Neural cell (in vitro differentiated cells): ENCODE results near the gene ZNF496. TPM values are rescaled to one million over a fixed set of nuclear protein-coding genes. Genes with fewer than 3 reads are reported as not detected.
"Not testable (repeated sequence)": the region's sequence is repeated elsewhere in the genome, so short reads cannot be mapped to it uniquely, and the experiment has no call there.

Experiments
- H2AFZ ChIP-seq: fragments of 200-600, 300-800 bp; sonication (generic), shearing (Covaris generic); 2 replicates; pipeline ENCODE4 v1.6.0; 2014; ENCODE audit warnings: low read depth, mild to moderate bottlenecking, antibody characterized with exemption, low read length, moderate library complexity
- H3F3A ChIP-seq: fragments of 200-600 bp; shearing (Covaris generic); 2 replicates; pipeline ENCODE4 v1.6.1; 2016; ENCODE audit warnings: mild to moderate bottlenecking, moderate library complexity, mixed read lengths, antibody characterized with exemption, low read length; ENCODE audit not compliant: insufficient read depth, poor library complexity, severe bottlenecking
- H3K27ac ChIP-seq: fragments of 200-600, 300-800 bp; sonication (generic), shearing (Covaris generic); 2 replicates; pipeline ENCODE4 v1.5.1; 2014; ENCODE audit warnings: mild to moderate bottlenecking, low read length, moderate library complexity
- H3K27me3 ChIP-seq: fragments of 300-800, 200-600 bp; sonication (generic), shearing (Covaris generic); 2 replicates; pipeline ENCODE4 v1.6.0; 2014; ENCODE audit warnings: mild to moderate bottlenecking, low read depth, low read length, moderate library complexity; ENCODE audit not compliant: insufficient read depth
- H3K36me3 ChIP-seq: fragments of 300-800, 200-600 bp; sonication (generic), shearing (Covaris generic); 2 replicates; pipeline ENCODE4 v1.5.1; 2014; ENCODE audit warnings: mild to moderate bottlenecking, antibody characterized with exemption, low read length, moderate library complexity; ENCODE audit not compliant: insufficient read depth
- H3K4me2 ChIP-seq: fragments of 300-800, 200-600 bp; sonication (generic), shearing (Covaris generic); 2 replicates; pipeline ENCODE4 v1.6.0; 2014; ENCODE audit warnings: mild to moderate bottlenecking, low read length
- H3K4me3 ChIP-seq: fragments of 300-800, 200-600 bp; sonication (generic), shearing (Covaris generic); 2 replicates; pipeline ENCODE4 v1.5.1; 2014; ENCODE audit warnings: mild to moderate bottlenecking, low read length, moderate library complexity
- H3K79me2 ChIP-seq: fragments of 200-600 bp; shearing (Covaris generic); replicated peaks from 2 replicates; pipeline ENCODE4 v1.6.0; 2014; ENCODE audit warnings: mild to moderate bottlenecking, low read length, moderate library complexity; ENCODE audit not compliant: insufficient read depth
- H3K9ac ChIP-seq: fragments of 300-800, 200-600 bp; sonication (generic), shearing (Covaris generic); 2 replicates; pipeline ENCODE4 v1.6.1; 2016; ENCODE audit warnings: mild to moderate bottlenecking, low read length, mixed read lengths
- H3K9me2 ChIP-seq: fragments of 200-600 bp; shearing (Covaris generic); 2 replicates; pipeline ENCODE4 v1.6.1; 2016; ENCODE audit warnings: mild to moderate bottlenecking, low read length, mixed read lengths; ENCODE audit not compliant: insufficient read depth
- H3K9me3 ChIP-seq: fragments of 200-600, 300-800 bp; sonication (generic), shearing (Covaris generic); 2 replicates; pipeline ENCODE4 v1.6.1; 2016; ENCODE audit warnings: mild to moderate bottlenecking, mixed run types, low read length, moderate library complexity, mixed read lengths
- H4K20me1 ChIP-seq: fragments of 200-600 bp; shearing (Covaris generic); 2 replicates; pipeline ENCODE4 v1.6.1; 2016; ENCODE audit warnings: mild to moderate bottlenecking, mixed run types; ENCODE audit not compliant: insufficient read depth
- EP300 ChIP-seq: fragments of 450-650 bp; conservative IDR thresholded peaks from 2 replicates; pipeline ENCODE4 v1.6.1; 2014; ENCODE audit warnings: antibody characterized with exemption, mild to moderate bottlenecking, moderate library complexity; ENCODE audit not compliant: poor library complexity, severe bottlenecking
- MXI1 ChIP-seq: fragments of 450-650 bp; conservative IDR thresholded peaks from 2 replicates; pipeline ENCODE4 v1.6.1; 2014; ENCODE audit warnings: antibody characterized with exemption, mild to moderate bottlenecking; ENCODE audit not compliant: poor library complexity, severe bottlenecking
- POLR2AphosphoS5 ChIP-seq: IDR thresholded peaks from 2 replicates; pipeline ENCODE4 v1.6.1; 2012
- RAD21 ChIP-seq: fragments of 450-650 bp; conservative IDR thresholded peaks from 2 replicates; pipeline ENCODE4 v1.6.1; 2014; ENCODE audit warnings: antibody characterized with exemption, mild to moderate bottlenecking, moderate library complexity
- SMC3 ChIP-seq: fragments of 450-650 bp; conservative IDR thresholded peaks from 2 replicates; pipeline ENCODE4 v1.6.1; 2014; ENCODE audit warnings: antibody characterized with exemption, mild to moderate bottlenecking, moderate library complexity; ENCODE audit not compliant: poor library complexity
- polyA plus RNA-seq: library from polyadenylated mRNA; depleted of rRNA; stranded (reverse); fragments of >200 nt; gene quantifications from 2 replicates; pipeline ENCODE4 v1.2.3, GENCODE V29; 2014
- TF ChIP-seq, protein P1 (sequence below): IDR thresholded peaks from 2 replicates; pipeline ENCODE4 v1.6.1; 2012; ENCODE audit warnings: borderline replicate concordance
- TF ChIP-seq, protein P2 (sequence below): fragments of 450-650 bp; IDR thresholded peaks from 2 replicates; pipeline ENCODE4 v1.5.1; 2014; ENCODE audit warnings: antibody characterized with exemption, mild to moderate bottlenecking, moderate library complexity; ENCODE audit not compliant: poor library complexity, severe bottlenecking

The ZNF496 gene
- polyA plus RNA-seq, 1 donor from 2014 or later = 25.2 TPM

DNA sequence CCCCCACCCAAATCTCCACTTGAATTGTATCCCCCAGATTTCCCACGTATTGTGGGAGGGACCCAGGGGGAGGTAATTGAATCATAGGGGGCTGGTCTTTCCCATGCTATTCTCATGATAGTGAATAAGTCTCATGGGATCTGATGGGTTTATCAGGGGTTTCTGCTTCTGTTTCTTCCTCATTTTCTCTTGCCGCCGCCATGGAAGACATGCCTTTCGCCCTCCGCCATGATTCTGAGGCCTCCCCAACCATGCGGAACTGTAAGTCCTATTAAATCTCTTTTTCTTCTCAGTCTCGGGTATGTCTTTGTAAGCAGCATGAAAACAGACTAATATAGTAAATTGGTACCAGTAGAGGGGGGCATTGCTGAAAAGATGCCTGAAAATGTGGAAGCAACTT, 33.4 kb upstream of the ZNF496 start:
- Histone ChIP-seq H3K4me2 (no peak overlapping the region), H3K9me3 (no peaks in the 10 kb centered on the region), H3K27me3 (no peaks in the 10 kb centered on the region), H2AFZ (no peak overlapping the region), H3K4me3 (no peak overlapping the region), H3K9me2 (no peaks in the 10 kb centered on the region), H3K9ac (no peak overlapping the region), H3K79me2 (no peaks in the 10 kb centered on the region), H3K27ac (no peak overlapping the region), H3F3A (no peaks in the 10 kb centered on the region), H3K36me3 (no peaks in the 10 kb centered on the region), H4K20me1 (no peaks in the 10 kb centered on the region)
- TF ChIP-seq RAD21 (no peak), SMC3 (no peak)

DNA sequence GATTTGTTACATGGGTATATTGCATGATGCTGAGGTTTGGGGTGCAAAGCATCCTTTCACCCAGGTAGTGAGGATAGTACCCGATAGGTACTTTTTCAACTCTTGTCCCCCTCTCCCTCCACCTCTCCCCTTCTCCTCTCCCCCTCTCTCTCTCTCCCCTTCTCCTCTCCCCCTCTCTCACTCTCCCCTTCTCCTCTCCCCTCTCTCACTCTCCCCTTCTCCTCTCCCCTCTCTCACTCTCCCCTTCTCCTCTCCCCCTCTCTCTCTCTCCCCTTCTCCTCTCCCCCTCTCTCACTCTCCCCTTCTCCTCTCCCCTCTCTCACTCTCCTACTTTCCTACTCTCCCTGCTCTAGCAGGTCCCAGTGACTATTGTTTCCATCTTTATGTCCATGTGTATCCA, 31.3 kb upstream of the ZNF496 start:
- H4K20me1 ChIP-seq, H3K4me3 ChIP-seq, H3K79me2 ChIP-seq, H2AFZ ChIP-seq, H3K27me3 ChIP-seq, H3K9ac ChIP-seq, H3K9me2 ChIP-seq, H3K27ac ChIP-seq, H3K4me2 ChIP-seq, H3K36me3 ChIP-seq, H3F3A ChIP-seq, H3K9me3 ChIP-seq: not testable (repeated sequence)

DNA sequence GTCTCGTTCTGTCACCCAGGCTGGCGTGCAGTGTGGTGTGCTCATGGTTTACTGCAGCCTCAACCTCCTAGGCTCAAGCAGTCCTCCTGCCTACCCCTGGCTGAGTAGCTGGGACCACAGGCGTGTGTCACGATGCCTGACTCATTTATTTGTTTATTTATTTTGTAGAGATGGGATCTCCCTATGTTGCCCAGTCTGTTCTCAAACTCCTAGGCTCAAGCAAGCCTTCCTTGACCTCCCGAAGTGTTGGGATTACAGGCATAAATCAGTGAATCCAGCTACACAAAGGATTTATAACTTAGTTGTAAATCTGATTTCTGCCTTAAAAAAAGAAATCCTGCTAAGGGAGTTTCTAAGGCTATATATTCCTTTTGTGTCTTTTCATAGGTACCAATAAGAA, 30.5 kb upstream of the ZNF496 start:
- no peak overlapping the region for H3K4me3 ChIP-seq
- no peak overlapping the region for H3K27ac ChIP-seq
- no peak overlapping the region for H3K4me2 ChIP-seq
- no peaks in the 10 kb centered on the region for H3F3A ChIP-seq
- no peaks in the 10 kb centered on the region for H3K9me3 ChIP-seq
- no peaks in the 10 kb centered on the region for H4K20me1 ChIP-seq
- no peaks in the 10 kb centered on the region for H3K79me2 ChIP-seq
- TF ChIP-seq, protein P1, sequence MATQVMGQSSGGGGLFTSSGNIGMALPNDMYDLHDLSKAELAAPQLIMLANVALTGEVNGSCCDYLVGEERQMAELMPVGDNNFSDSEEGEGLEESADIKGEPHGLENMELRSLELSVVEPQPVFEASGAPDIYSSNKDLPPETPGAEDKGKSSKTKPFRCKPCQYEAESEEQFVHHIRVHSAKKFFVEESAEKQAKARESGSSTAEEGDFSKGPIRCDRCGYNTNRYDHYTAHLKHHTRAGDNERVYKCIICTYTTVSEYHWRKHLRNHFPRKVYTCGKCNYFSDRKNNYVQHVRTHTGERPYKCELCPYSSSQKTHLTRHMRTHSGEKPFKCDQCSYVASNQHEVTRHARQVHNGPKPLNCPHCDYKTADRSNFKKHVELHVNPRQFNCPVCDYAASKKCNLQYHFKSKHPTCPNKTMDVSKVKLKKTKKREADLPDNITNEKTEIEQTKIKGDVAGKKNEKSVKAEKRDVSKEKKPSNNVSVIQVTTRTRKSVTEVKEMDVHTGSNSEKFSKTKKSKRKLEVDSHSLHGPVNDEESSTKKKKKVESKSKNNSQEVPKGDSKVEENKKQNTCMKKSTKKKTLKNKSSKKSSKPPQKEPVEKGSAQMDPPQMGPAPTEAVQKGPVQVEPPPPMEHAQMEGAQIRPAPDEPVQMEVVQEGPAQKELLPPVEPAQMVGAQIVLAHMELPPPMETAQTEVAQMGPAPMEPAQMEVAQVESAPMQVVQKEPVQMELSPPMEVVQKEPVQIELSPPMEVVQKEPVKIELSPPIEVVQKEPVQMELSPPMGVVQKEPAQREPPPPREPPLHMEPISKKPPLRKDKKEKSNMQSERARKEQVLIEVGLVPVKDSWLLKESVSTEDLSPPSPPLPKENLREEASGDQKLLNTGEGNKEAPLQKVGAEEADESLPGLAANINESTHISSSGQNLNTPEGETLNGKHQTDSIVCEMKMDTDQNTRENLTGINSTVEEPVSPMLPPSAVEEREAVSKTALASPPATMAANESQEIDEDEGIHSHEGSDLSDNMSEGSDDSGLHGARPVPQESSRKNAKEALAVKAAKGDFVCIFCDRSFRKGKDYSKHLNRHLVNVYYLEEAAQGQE = no peak
- TF ChIP-seq RAD21 = no peak
- TF ChIP-seq SMC3 = no peak
- TF ChIP-seq, protein P2, sequence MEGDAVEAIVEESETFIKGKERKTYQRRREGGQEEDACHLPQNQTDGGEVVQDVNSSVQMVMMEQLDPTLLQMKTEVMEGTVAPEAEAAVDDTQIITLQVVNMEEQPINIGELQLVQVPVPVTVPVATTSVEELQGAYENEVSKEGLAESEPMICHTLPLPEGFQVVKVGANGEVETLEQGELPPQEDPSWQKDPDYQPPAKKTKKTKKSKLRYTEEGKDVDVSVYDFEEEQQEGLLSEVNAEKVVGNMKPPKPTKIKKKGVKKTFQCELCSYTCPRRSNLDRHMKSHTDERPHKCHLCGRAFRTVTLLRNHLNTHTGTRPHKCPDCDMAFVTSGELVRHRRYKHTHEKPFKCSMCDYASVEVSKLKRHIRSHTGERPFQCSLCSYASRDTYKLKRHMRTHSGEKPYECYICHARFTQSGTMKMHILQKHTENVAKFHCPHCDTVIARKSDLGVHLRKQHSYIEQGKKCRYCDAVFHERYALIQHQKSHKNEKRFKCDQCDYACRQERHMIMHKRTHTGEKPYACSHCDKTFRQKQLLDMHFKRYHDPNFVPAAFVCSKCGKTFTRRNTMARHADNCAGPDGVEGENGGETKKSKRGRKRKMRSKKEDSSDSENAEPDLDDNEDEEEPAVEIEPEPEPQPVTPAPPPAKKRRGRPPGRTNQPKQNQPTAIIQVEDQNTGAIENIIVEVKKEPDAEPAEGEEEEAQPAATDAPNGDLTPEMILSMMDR = no peak
- TF ChIP-seq MXI1 = no peak
- no peak for TF ChIP-seq POLR2AphosphoS5
- TF ChIP-seq EP300 = no peak
- no peak overlapping the region for H3K9ac ChIP-seq
- no peaks in the 10 kb centered on the region for H3K27me3 ChIP-seq
- no peaks in the 10 kb centered on the region for H3K9me2 ChIP-seq
- no peaks in the 10 kb centered on the region for H3K36me3 ChIP-seq
- no peak overlapping the region for H2AFZ ChIP-seq
